Kidney capillary endothelial cell (primary cell): Measurements from ENCODE around the gene MAP3K14.
"Not testable (repeated sequence)": the region's sequence is repeated elsewhere in the genome, so short reads cannot be mapped to it uniquely, and the experiment has no call there.

Experiments used
- DNase-seq: peaks from one replicate; pipeline ENCODE4 v3.0.0-alpha.2; 2018; ENCODE audit warnings: low spot score

MAP3K14 gene

DNA sequence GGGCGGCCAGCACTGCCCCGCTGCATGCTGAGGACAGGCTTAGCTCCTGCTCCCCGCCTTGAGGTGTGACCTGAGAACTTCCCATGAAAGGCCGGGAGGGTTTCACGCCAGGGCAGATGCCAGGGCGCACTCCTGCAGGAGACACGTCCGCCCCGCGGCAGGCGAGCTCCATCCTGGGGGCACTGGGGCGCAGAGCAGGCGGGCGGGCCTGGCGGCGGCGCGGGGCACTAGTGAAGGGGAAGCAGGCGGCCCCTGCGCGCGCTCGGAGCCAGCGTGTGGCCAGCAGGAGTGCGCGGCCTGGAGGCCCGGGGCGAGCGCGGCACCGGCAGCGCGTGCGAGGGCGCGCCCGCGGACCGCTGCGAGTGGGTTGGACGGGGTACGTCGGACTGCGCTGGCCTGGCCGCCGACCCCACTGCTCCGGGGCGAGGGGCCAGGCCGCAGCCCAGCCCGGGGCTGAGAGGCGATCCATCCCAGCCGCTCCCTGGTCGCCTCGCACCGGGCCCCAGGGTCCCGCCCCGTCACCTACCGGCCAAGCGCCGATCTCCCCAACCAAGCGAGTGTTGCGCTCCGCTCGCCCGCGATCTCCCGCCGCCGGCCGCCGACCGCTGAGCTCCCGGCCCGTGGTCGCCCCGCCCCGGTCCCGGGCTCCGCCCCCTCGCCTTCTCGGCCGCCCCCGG is at the start of gene MAP3K14:
MAP3K14 (minus strand) TSS at position 587 of the 677 bp plus-strand sequence. CDS start 26,275 bp downstream, outside the sequence.
- DNase-seq, result peak; percentile 66

- DNase-seq, result no peak
Observed at GRCh38 chr17:45366049-45366448, 49.2 kb upstream of the MAP3K14 start.

DNA sequence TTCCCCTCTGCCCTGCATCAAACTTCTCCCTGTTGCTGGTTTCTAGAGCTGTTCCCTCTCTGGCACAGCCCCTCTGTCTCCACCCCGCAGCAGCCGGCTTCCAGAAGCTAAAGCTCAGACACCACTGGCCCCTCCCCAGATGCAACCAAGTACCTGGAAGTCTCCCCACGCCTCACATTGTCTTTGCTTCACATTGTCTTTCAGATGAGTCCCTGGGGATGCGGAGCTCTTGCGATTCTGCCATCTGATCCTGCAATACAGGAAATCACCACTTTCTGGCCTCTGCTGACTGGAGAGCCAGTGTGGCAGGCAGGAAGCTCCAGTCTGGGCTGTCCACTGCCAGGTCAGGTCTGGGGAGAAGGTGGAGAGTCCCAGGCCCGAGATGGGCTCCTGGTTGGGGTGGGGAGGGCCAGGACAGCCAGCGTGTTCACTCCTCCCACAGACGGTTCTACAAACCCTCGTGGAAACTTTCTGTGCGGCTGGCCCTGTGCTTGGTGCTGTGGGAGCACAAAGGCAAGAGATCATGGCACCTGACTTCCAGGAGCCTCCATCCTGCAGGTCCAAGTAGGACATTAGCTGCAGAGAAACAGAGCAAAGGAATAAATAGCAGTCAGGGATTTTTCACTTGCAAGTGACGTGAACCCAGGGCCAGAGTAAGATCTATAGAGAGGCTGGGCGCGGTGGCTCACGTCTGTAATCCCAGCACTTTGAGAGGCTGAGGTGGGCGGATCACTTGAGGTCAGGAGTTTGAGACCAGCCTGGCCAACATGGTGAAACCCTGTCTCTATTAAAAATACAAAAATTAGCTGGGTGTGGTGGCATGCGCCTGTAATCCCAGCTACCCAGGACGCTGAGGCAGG is 47.9 kb upstream of the MAP3K14 start:
- DNase-seq, result peak; percentile 60

DNA sequence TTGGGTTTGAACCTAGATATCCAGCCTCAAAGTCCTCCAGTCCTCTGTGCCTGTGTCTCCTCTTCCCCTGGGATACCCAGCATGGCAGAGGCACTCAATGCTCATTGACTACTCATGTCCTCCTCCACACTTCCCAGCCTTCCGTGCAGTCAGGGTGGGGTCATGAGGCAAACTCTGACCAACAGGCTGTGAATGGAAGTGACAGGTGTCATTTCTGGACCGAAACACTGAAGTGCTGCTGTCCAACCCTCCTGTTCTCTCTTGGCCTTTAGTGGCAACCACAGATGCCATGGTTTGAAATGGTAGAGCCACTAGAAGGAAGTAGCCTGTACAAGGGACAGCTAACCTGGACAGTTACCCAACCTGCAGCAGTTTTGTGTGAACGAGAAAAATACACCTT is 46.7 kb upstream of the MAP3K14 start:
- no peak for DNase-seq

DNA sequence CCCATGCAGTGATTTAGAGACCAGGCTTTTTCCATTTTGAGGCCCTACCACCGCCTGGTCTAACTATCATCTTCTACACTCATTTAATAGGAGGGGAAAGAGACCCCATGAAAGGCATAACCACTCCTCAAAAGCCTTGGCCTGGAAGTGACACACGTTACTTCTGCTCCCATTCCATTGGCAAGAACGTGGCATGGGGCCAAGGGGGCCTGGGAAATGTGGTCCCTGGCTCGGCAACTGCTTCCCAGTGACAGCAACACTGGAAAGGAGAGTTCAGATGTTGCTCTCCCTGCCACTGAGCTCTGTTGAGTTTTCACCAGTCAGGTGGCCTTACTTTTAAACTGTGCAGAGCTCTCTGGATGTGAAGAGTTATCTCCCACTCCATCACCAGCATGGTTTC is 45.2 kb upstream of the MAP3K14 start:
- no peak for DNase-seq

- no peak for DNase-seq
Observed at GRCh38 chr17:45361451-45361850, 44.6 kb upstream of the MAP3K14 start.

DNA sequence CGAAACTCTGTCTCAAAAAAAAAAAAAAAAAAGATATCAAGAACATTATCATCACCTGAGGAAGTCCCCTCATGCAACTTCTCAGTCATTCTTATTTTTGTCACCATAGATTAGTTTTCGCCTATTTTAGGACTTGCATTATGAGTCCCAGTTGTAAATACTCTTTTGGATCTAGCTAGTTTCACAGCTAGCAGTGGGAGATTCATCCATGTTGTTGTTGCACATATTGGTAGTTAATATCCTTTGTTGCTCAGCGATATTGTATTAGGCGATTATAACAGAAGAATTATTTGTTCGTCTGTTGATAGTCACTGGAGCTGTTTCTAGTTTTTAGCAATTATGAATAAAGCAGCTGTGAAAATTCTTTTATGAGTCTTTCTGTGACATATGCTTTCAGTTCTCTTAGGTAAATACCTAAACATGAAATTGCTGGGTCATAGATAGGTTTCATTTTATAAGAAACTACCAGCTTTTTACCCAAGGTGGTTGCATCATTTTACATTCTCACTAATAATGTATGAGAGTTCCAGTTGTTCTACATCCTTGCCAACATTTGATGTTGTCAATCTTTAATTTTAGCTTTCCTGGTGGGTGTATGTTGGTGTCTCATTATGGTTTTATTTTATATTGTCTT is 40.7 kb upstream of the MAP3K14 start:
- no peak for DNase-seq

DNA sequence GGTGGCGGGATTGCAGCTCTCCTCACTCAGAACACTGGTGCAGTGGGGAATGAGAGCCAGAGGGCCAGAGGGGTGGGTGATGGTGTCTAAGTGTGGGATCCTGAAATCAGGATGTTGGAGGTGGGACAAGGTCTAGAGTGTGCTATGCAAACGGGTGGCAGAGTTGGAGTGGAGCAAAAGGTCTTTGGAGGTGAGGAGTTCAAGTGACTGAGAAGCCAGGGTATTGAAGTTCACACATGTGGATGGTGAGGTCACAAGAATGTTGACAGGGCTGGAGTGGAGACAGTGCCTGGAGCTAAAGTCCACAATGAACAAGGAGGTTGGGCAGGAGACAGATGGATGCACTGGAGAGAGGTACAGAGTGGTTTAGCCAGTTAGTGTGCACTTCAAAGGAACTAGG is 38.3 kb upstream of the MAP3K14 start:
- DNase-seq, result no peak

DNA sequence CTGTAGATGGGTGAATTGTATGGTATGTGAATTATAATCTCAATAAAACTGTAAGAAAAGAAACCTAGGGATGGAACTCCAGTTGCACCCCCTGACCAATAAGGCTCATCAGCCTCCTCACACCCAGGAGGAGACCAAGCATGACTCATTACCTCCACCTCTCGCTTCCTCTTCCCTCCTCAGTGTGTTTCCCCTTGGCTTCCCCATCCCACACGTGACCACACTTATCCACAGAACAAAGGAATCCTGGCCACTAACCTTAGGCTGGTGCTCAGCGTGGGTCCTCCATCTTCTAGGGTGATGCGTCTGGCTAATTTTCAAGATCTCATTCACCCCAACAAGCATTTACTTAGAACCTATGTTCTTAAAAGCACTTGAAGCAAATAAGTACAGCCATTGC is 36.2 kb upstream of the MAP3K14 start:
- no peak for DNase-seq

DNA sequence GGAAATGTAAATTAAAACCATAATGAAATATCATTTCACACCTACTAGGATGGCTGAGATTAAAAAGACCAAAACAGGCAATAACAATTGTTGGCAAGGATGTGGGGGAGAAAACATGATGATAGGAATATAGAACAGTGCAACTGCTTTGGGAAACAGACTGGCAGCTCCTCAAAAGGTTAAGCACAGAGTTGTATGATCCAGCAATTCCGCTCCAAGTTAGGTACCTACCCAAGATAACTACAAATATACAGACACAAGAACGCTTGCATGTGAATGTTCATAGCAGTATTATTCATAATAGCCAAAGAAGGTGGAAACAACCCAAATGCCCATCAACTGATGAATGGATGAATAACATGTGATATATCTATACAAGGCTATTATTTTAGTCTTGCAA is 35.0 kb upstream of the MAP3K14 start:
- no peak for DNase-seq

GRCh38 chr17:45347444-45347843 is 30.6 kb upstream of the MAP3K14 start:
- no peak for DNase-seq

- DNase-seq, result no peak
Observed at GRCh38 chr17:45346216-45347015, 29.6 kb upstream of the MAP3K14 start.

GRCh38 chr17:45345554-45346215 is 28.9 kb upstream of the MAP3K14 start:
- no peak for DNase-seq

- DNase-seq, result no peak
Observed at GRCh38 chr17:45345246-45345553, 28.4 kb upstream of the MAP3K14 start.

GRCh38 chr17:45343967-45344664 is 27.3 kb upstream of the MAP3K14 start:
- not testable (repeated sequence) for DNase-seq

GRCh38 chr17:45342871-45343526 is 26.2 kb upstream of the MAP3K14 start:
- no peak for DNase-seq

DNA sequence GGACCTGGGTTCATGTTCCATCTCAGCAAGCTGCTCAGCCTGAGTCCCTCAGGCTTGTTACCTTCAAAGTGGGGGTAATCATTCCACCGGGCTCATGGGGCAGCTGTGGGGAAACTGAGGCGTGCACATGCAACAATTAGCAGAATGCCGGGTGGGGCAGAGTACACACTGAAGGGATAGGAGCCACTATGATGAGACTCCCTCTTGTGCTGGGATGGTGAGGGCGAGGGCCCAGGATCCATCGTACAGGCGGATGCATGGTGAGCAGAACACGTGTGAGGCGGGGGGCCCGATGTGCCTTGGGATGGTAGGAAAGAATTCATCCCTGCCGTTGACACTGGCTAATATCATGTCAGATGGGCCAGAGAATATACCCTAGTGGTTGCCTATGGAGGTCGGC is 25.5 kb upstream of the MAP3K14 start:
- DNase-seq, result no peak

- DNase-seq, result peak; percentile 79
Observed at GRCh38 chr17:45341533-45342158, 24.8 kb upstream of the MAP3K14 start.

GRCh38 chr17:45339646-45340605 is 23.1 kb upstream of the MAP3K14 start:
- no peak for DNase-seq
